SIG-M5 (cell line): ENCODE data around the gene DDHD1.

Experiments used
- DNase-seq: peaks from one replicate; lab custom pipeline; 2025; lab: John Stamatoyannopoulos, UW

DDHD1 gene

DNA sequence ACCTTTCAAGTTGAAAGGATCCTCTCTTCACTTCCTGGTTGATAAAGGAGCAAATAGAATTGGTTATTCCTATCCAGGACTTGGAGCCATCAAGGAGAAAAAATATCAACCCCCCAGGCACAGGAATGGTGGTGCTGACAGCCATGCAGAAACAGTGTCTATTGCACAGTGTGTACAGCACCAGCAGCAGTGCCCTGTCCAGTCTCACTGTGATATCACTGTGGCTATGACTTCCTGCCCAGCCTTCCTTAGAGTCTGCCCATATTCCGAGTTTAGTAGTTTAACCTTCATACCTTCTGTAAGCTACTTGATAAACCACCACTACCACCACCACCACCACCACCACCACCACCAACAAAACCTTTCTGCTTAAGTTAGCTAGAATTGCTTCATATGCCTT, 157.1 kb downstream of the DDHD1 start:
- no peak for DNase-seq

GRCh38 chr14:52992236-52992870, 160.8 kb downstream of the DDHD1 start:
- no peak for DNase-seq

DNA sequence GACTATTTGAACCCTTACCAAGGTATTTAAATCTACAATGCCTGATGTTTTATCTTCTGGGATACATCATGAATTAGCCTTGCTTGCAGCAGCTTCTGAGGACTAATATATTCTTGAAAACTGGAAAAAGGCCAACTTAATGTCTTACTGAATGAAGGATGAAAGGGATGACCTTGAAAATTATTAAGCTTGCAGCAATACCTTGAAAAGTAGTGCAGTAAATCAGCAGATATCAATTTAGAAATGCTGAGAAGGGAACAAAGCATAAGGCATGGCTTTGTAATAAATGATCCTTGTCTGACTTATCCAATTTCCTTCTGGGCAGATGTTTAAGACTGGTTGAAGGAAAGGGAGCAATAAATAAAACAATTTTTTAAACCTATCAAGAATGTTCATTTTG, 165.0 kb downstream of the DDHD1 start:
- DNase-seq: no peak

- no peak for DNase-seq
Measured at GRCh38 chr14:52987514-52987913, 165.6 kb downstream of the DDHD1 start.

DNA sequence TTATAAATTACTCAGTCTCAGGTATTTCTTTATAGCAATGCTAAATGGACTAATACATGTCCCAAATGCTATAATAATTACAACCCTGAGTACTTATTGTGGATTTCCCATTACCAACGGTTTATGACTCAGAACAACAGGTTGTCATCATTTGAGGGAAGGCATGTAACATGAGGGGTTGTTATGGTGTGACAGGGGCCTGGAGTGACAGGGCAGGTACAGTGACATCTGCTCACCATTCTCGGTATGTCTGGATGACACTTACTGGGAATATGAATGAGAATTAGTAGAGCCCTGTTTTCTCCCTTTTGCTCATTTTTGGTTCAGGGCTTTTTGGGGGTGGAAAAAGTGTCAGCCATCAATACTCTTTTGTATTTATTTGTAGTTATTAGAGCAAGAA, 166.1 kb downstream of the DDHD1 start:
- no peak for DNase-seq
